PC-9 (cell line): ENCODE data around the gene PPP2R1B. TPM values are rescaled to one million over a fixed set of nuclear protein-coding genes. Genes with fewer than 3 reads are reported as not detected.
A peak's percentile ranks its signal among the peaks of the same experiment; 100 is the strongest.

ENCODE experiments used
- BruUV-seq: library from RNA; stranded (reverse); fragments of 400-500 nt; replicated peaks from 2 replicates; lab custom pipeline; 2021; lab: Mats Ljungman, UMichigan
- CTCF ChIA-PET: fragments of 300-600 bp; sonication (Branson Sonifier 250); formaldehyde crosslinking; loops from one replicate; lab custom pipeline; 2022; ENCODE audit warnings: antibody characterized with exemption; lab: Charles Lee
- POLR2A ChIA-PET: fragments of 300-600 bp; sonication (Branson Sonifier 250); formaldehyde crosslinking; loops from one replicate; lab custom pipeline; 2022; ENCODE audit warnings: antibody characterized with exemption; ENCODE audit not compliant: unreplicated experiment; lab: Charles Lee
- DNase-seq, 2 experiments: peaks; one replicate each; pipeline versions ENCODE4 v3.0.0 to v3.0.0-alpha.2; 2015 to 2022; ENCODE audit warnings: mixed read lengths in 1 of 2
- H2AFZ ChIP-seq: fragments of 200-600 bp; sonication (generic); 2 replicates; pipeline ENCODE4 v1.8.1; 2017; ENCODE audit warnings: antibody characterized with exemption
- H3F3A ChIP-seq: fragments of 200-600 bp; sonication (generic); 2 replicates; pipeline ENCODE4 v1.8.1; 2017; ENCODE audit warnings: antibody characterized with exemption, mild to moderate bottlenecking, low read depth; ENCODE audit not compliant: insufficient read depth
- H3K27ac ChIP-seq: fragments of 200-600 bp; sonication (generic); 2 replicates; pipeline ENCODE4 v1.6.1; 2016; ENCODE audit warnings: mixed run types
- H3K27me3 ChIP-seq: fragments of 200-600 bp; sonication (generic); 2 replicates; pipeline ENCODE4 v1.6.1; 2016; ENCODE audit warnings: low read depth, mixed run types; ENCODE audit not compliant: insufficient read depth
- H3K36me3 ChIP-seq: fragments of 200-600 bp; sonication (generic); 2 replicates; pipeline ENCODE4 v1.6.1; 2016; ENCODE audit warnings: low read depth, mixed run types
- H3K4me1 ChIP-seq: fragments of 200-600 bp; sonication (generic); replicated peaks from 2 replicates; pipeline ENCODE4 v1.6.1; 2016; ENCODE audit warnings: mixed run types; ENCODE audit not compliant: insufficient read depth
- H3K4me2 ChIP-seq: fragments of 200-600 bp; sonication (generic); 2 replicates; pipeline ENCODE4 v1.6.1; 2017; ENCODE audit warnings: mixed run types
- H3K4me3 ChIP-seq: fragments of 200-600 bp; sonication (generic); 2 replicates; pipeline ENCODE4 v1.6.1; 2016; ENCODE audit warnings: mixed run types
- H3K79me2 ChIP-seq: fragments of 200-600 bp; sonication (generic); 2 replicates; pipeline ENCODE4 v1.6.1; 2017; ENCODE audit warnings: low read depth, mixed run types
- H3K9me2 ChIP-seq: fragments of 200-600 bp; sonication (generic); 2 replicates; pipeline ENCODE4 v1.8.1; 2017; ENCODE audit warnings: mild to moderate bottlenecking; ENCODE audit not compliant: insufficient read depth
- H3K9me3 ChIP-seq: fragments of 200-600 bp; sonication (generic); 2 replicates; pipeline ENCODE4 v1.8.1; 2016; ENCODE audit warnings: low read depth; ENCODE audit not compliant: insufficient read depth
- H4K20me1 ChIP-seq: fragments of 200-600 bp; sonication (generic); 2 replicates; pipeline ENCODE4 v1.8.1; 2017; ENCODE audit not compliant: insufficient read depth
- EZH2 ChIP-seq: fragments of 200-600 bp; sonication (generic); IDR thresholded peaks from 2 replicates; pipeline ENCODE4 v1.8.0; 2017; ENCODE audit warnings: antibody characterized with exemption, low read depth
- intact Hi-C: fragments of 100-400 bp; cut with micrococcal nuclease; formaldehyde crosslinking; loops from one replicate; pipeline ENCODE4 v1.10.0; 2022; ENCODE audit not compliant: unreplicated experiment
- total RNA-seq: library from RNA; stranded (reverse); gene quantifications from 2 replicates; pipeline ENCODE4 v1.2.3, GENCODE V29; 2021
- TF ChIP-seq, protein P1 (sequence below): fragments of 200-600 bp; sonication (generic); conservative IDR thresholded peaks from 2 replicates; pipeline ENCODE4 v1.6.1; 2017; ENCODE audit warnings: mixed run types, antibody characterized with exemption, mild to moderate bottlenecking, moderate library complexity

The PPP2R1B gene
- total RNA-seq, 1 experiment from 2014 or later = 36.4 TPM

DNA sequence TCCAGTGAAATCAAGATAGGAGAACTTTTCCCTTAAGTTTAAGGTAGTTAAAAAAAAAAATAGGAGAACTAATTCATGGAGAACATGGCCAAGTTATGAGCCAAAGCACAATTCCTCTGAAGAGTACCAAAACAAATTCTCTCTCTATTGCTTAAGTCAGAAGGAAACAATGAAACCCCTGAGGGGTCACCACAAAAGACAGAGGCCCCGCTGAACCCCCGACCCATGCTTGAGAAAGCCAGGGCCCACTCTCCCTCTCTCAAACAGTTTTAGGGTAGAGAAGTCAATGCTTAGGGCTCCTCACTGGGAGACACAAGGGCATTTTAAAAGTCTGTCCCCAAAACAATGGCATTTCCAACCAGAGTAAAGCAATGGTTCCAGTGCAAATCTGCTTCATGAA lies 26.9 kb downstream of the PPP2R1B start:
- H3K27me3 ChIP-seq = no peaks in the 10 kb centered on the region
- H4K20me1 ChIP-seq = no peaks in the 10 kb centered on the region
- no peak overlapping the region for H3K4me3 ChIP-seq
- no peaks in the 10 kb centered on the region for H3K9me3 ChIP-seq
- peaks cover 1% of the 10 kb centered on the region; the same call in 1 of the 2 replicates for H3K79me2 ChIP-seq
- H3K4me1 ChIP-seq = peaks cover 35% of the 10 kb centered on the region
- no TSS peak for BruUV-seq
- no peak overlapping the region for H3K27ac ChIP-seq
- no peaks in the 10 kb centered on the region for H3K9me2 ChIP-seq
- TF ChIP-seq, protein P1, sequence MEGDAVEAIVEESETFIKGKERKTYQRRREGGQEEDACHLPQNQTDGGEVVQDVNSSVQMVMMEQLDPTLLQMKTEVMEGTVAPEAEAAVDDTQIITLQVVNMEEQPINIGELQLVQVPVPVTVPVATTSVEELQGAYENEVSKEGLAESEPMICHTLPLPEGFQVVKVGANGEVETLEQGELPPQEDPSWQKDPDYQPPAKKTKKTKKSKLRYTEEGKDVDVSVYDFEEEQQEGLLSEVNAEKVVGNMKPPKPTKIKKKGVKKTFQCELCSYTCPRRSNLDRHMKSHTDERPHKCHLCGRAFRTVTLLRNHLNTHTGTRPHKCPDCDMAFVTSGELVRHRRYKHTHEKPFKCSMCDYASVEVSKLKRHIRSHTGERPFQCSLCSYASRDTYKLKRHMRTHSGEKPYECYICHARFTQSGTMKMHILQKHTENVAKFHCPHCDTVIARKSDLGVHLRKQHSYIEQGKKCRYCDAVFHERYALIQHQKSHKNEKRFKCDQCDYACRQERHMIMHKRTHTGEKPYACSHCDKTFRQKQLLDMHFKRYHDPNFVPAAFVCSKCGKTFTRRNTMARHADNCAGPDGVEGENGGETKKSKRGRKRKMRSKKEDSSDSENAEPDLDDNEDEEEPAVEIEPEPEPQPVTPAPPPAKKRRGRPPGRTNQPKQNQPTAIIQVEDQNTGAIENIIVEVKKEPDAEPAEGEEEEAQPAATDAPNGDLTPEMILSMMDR = no peak
- TF ChIP-seq EZH2 = no peak
- no peak overlapping the region for H2AFZ ChIP-seq
- peaks cover 26% of the 10 kb centered on the region for H3K36me3 ChIP-seq
- ChIA-PET CTCF (no interaction called here), POLR2A (no interaction called here)
- H3F3A ChIP-seq = peaks cover 35% of the 10 kb centered on the region
- no peak for DNase-seq
- intact Hi-C loops = no loop called here
- H3K4me2 ChIP-seq = no peak overlapping the region

DNA sequence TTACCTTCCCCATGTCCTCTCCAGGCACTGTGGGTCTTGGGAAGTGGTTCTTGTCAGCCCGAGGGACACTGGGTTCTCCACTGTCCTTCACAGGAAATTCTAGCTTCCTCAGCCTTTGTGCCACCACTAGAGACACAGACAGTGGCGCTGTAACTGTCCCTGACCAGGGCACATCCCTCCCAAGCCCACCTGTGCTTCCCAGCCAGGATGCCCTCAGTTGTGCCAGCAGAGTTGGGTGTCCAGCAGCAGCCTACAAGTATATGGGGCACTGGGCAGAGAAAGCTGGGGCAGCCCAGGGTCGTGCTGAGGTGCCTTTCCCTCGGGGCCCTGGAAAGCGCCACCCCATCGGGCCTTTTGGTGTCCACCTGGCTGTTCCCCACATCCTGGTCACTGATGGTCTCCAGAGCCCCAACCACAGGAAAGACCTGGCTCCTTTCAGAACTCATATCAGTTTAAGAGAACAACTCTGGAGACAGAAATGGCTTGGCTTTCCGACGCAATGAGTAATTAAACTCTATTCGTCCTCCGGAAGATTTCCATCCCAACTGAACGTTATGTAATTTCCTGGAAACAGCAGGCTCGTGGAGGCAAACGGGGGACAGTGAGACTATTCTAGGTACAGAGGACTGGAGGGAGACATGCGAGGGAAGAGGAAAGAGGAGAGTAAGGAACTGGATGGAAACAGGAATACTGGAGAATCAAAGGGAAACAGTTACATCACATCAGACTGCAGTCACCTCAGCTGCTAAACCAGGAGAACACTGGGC lies 28.6 kb downstream of the PPP2R1B start:
- ChIA-PET POLR2A (no interaction called here), CTCF (interaction anchor here (0.6 kb wide), 1 partner anchor 180 kb away, joined by 4 read pairs; no protein-coding TSS in a partner anchor)
- Histone ChIP-seq H3K9me3 (no peaks in the 10 kb centered on the region), H3K4me1 (peaks cover 34% of the 10 kb centered on the region), H3K4me2 (no peak overlapping the region), H3K27ac (peak overlapping the region; percentile 85; the same call in 1 of the 2 replicates), H3K79me2 (no peaks in the 10 kb centered on the region), H3K36me3 (peaks cover 12% of the 10 kb centered on the region), H3F3A (peaks cover 35% of the 10 kb centered on the region), H4K20me1 (no peaks in the 10 kb centered on the region), H2AFZ (no peak overlapping the region), H3K27me3 (no peaks in the 10 kb centered on the region), H3K9me2 (no peaks in the 10 kb centered on the region), H3K4me3 (no peak overlapping the region)
- no TSS peak for BruUV-seq
- DNase-seq = no peak
- intact Hi-C loops = no loop called here
- no peak for TF ChIP-seq EZH2
- TF ChIP-seq, protein P1 = no peak

DNA sequence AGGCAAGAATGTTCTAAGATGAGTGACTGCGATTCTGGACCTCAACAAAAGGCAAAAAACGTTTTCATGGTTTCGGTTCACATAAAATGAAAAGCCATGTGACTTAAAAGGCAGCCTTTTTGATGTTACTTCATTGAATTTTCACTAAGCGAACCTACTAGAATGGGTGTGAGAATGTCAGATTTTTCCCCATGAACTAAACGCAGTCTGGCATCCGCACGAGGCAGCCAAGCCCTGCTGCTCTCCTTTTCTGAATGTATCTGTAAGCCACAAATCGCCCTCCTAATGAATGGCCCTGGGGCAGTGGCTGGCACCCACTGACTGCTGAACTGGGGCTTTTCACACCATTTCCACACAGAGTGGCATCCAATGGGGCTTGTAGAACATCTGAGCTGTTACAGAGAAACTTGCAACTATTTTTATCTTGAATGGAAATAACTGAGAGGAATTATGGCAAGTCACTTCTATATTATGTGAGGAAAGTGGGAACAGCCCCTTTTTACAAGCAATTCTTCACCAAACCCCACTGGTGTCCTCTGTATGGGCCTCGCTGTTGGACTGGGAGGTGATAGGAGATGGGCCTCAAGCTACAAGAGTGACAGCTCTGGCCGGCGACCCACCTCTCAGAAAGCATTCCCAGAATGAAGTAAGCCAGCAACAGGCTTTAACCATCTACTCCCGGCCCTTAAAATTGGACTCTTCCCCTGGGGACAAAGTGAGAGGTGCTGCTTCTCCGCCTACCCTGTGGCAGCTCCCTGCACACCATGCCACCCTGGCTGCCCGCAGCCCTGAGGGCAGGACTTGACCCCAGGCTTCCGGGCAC lies 29.4 kb downstream of the PPP2R1B start:
- no peak for DNase-seq
- H3K4me3 ChIP-seq = no peak overlapping the region
- no TSS peak for BruUV-seq
- H3K9me2 ChIP-seq = no peaks in the 10 kb centered on the region
- peaks cover 34% of the 10 kb centered on the region for H3K4me1 ChIP-seq
- no peaks in the 10 kb centered on the region for H3K9me3 ChIP-seq
- POLR2A ChIA-PET = no interaction called here
- TF ChIP-seq, protein P1 = no peak
- no peak for TF ChIP-seq EZH2
- H3K79me2 ChIP-seq = no peaks in the 10 kb centered on the region
- peak overlapping the region; percentile 80 for H3K4me2 ChIP-seq
- CTCF ChIA-PET = interaction anchor here (0.6 kb wide), 1 partner anchor 181 kb away, joined by 4 read pairs; no protein-coding TSS in a partner anchor
- peaks cover 6% of the 10 kb centered on the region for H3K36me3 ChIP-seq
- intact Hi-C loops = no loop called here
- H4K20me1 ChIP-seq = no peaks in the 10 kb centered on the region
- H3F3A ChIP-seq = peaks cover 32% of the 10 kb centered on the region
- no peaks in the 10 kb centered on the region for H3K27me3 ChIP-seq
- H3K27ac ChIP-seq = peak overlapping the region; percentile 85
- H2AFZ ChIP-seq = no peak overlapping the region
